Measurements from ENCODE around the gene TTF2.

Gene TTF2
- 43.9 to 75.7 (median 55.7) reads per million in 4 experiments for total RNA-seq

DNA sequence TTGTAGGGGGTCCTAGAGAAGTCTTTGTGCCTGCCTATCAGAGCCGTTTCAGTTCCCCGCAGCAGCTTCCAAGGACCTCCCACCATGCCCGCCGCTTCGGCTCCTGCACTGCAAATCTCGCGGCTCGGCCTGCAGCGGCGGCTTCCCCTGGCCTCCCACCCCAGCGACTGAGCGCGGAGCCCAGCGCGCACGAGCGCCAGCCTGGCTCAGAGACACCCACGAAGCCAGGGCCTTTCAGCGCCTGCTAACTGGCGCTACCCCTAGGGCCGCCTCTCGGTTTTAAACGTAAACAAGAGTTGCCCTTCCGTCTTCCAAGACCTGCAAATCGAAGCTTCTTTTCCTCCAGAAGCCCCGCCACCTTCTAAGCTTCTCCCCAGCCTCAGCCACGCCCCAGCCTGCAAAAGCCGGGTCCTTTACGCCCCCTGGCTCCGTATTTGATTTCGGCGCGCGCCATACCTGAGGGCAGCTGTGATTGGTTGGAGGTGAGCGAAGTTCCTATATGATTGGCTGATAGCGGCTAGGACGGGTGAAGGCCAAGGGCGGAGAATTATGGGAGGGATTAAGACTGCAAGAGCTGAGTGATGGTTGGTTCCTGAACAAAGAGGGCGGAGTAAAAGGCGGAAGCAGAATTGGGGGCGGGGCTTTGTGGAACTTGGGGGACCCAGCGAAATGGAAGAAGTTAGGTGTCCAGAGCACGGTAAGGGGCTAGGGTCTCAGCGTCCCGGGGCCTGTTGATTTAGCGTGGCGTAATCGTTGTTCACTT, at the start of gene TTF2:
Gene TTF2, plus strand, starts transcription at position 649 of the 763 bp plus-strand sequence. Its CDS starts 21 bp downstream, at position 670.
- DNase-seq: peak; percentile 95

DNA sequence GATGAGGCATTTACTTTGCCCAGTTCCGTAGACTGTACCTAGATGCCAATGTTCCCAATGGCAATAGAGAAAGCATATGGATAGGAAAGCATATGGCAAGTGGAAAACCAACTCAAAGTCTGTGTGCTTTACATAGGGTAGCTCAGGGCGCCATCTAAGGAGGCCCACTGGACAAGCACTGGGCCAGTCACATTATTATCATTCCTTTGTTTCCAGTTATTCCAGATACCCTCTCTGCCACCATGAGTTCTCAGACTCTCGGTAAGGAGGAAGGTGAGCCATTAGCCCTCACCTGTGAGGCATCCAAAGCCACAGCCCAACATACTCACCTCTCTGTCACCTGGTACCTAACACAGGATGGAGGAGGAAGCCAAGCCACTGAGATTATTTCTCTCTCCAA, 48.8 kb upstream of the TTF2 start:
- DNase-seq: no peak

DNA sequence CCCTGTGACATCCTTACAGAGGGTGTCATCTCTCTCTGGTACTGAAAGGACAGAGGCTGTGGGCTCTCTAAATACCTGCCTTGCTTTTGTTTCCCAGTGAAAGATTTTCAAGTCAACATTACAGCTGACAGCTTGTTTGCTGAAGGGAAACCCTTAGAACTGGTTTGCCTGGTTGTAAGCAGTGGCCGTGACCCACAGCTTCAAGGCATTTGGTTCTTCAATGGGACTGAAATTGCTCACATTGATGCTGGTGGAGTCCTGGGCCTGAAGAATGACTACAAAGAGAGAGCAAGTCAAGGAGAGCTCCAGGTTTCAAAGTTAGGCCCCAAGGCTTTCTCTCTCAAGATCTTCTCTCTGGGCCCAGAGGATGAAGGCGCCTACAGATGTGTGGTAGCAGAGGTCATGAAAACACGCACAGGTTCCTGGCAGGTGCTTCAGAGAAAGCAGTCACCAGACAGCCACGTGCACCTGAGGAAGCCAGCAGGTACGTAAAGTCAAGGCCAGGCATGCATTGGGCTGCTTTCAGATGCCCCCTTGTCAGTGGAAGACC, 46.7 kb upstream of the TTF2 start:
- no peak for DNase-seq

DNA sequence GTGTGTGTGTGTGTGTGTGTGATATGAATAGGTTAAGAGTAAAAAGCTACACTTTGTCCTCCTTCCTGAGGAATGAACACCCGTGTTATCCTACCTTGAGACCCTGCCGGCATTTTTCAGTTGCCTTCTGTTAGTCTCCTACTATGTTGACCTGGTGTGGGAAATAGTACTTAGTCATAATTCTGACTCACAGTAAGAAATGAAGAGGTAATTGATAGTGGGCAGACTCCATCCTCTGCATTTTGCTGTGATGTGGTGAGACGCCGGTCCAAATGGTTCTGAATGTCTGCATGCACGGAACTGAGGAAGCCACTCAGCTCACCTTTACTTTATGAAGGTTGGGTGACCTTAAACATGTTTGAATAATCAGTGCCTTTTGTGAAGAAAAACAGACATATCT, 45.9 kb upstream of the TTF2 start:
- no peak for DNase-seq

DNA sequence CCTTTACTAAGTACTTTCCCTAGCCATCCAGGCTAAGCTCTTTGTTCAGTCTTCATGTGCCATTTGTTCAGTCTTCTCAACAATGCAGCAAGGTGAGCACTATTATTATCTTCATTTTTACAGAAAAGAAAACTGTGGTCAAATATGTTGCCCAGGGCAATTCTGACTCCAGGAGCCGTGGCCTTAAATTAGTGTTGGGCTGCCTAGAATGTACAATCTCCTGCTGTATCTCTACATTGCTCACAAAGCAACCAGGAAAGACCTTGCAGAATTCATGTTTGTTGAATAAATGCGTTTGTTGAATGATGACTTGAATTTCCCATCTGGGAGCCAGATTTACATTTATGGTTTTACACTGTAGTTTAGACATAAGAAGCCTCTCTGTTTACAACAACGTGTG, 44.4 kb upstream of the TTF2 start:
- DNase-seq: no peak

DNA sequence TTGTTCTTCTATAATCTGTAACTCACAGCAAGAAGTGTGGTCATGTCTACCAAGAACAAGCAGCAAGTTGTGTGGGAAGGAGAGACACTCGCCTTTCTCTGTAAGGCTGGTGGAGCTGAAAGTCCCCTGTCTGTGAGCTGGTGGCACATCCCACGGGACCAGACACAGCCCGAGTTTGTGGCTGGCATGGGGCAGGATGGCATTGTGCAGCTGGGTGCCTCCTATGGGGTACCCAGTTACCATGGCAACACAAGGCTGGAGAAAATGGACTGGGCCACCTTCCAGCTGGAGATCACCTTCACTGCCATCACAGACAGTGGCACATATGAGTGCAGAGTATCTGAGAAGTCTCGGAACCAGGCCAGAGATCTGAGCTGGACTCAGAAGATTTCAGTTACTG, 43.1 kb upstream of the TTF2 start:
- DNase-seq: no peak

DNA sequence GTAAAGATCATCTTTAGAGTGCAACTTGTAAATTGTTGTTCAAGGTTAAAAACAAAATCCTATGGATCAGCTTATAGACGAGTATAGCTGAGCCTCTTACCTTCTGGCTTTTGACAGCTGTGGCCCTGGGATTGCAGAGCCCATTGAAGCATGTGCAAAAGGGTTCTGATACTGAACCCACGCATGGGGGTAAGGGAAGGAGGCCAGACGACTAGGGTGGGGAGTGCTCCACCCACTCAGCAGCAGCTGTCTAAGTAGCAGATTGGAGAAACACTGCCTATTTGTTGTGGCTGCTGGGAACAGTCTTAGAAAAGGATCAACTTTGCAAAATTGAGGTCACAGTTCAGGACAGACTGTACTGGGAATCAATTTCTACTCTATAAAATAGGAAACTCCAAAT, 42.5 kb upstream of the TTF2 start:
- DNase-seq: no peak

DNA sequence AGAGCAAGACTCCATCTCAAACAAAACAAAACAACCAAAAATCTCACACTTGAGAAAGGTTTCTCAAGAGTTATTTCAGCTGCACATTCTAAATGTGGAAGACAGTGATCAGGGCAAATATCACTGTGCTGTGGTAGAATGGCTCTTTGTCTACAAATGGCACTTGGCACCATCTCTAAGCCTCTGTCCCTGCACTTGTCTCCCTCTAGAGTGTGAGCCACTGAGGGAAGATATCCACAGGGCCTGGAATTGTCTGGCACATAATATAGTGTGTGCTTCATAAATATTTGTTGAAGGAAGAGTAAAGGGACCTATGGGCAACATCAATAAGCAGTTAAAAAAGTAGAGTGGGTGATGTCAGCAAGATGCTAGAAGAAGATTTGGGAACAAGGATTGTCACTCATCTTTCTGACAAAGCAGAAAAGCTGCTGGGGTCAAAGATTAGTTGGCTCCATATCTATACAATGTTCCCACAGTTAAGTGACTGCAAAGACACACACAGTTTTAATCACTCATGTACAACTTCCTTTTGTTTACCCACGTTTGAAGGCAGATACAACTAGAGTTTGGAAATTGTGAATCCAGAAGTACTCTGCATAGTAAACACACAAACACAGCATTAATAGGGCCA, 39.5 kb upstream of the TTF2 start:
- DNase-seq: no peak

DNA sequence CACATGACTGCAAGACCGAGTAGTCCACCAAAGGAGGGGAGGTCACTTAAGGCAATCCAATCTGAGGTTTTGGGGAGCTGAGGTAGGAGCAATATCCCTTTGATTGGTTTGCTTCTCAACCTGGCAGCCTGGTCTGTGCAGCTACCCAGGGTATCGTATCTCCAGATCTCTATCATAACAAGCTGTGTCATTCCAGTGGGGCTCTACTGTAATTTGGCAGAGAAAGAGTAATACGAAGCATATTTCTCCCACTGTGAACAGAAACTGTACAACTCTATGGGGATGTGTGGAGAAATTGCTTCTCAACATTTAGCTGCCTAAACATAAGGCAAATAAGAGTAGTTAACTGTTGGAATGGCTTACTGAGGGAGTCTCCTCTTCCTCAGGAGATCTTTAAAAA, 38.0 kb upstream of the TTF2 start:
- DNase-seq: no peak

DNA sequence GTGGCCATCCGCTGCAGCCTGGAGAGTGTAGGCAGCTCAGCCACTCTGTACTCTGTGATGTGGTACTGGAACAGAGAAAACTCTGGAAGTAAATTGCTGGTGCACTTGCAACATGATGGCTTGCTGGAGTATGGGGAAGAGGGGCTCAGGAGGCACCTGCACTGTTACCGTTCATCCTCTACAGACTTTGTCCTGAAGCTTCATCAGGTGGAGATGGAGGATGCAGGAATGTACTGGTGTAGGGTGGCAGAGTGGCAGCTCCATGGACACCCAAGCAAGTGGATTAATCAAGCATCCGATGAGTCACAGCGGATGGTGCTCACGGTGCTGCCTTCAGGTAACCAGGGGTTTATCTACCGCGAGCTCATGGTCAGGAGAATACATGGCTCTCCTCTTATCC, 34.6 kb upstream of the TTF2 start:
- DNase-seq: no peak

DNA sequence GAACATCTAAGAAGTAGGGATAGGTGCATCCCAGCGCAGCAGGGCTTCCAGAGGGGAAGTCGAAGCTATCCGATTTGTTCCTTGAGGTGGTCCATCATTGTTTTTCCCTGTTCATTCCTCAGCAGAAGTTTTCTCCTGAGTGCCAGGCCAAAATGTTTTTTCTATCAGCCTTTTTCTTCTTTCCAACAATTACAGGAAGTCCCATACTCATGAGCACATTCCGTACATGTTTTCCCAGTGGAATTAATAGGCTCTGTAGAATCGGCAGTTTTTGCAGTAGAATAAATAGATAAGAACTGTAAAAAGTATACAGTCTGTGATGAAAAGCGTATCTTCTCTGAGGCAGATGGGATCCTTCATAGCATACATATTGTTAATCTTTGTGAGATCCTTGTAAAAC, 33.8 kb upstream of the TTF2 start:
- DNase-seq: no peak

DNA sequence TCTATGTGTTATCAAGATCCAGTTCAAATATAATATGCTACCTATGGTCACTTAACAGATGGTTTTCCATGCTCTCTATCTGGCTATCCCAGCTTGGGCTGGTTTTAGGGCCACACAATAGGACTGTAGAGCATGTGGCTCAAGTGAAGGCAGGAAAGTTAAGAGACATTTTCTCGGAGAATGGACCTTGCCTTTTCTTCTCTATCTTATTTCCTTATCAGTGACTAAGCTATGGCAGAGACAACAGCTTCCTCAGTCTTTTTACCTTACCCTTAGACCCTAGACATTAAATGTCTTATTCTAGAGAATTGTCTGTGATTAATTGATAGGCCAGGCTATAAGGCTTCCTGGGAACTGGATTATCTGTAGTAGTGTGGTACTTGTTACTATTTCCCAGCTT, 30.4 kb upstream of the TTF2 start:
- DNase-seq: no peak

DNA sequence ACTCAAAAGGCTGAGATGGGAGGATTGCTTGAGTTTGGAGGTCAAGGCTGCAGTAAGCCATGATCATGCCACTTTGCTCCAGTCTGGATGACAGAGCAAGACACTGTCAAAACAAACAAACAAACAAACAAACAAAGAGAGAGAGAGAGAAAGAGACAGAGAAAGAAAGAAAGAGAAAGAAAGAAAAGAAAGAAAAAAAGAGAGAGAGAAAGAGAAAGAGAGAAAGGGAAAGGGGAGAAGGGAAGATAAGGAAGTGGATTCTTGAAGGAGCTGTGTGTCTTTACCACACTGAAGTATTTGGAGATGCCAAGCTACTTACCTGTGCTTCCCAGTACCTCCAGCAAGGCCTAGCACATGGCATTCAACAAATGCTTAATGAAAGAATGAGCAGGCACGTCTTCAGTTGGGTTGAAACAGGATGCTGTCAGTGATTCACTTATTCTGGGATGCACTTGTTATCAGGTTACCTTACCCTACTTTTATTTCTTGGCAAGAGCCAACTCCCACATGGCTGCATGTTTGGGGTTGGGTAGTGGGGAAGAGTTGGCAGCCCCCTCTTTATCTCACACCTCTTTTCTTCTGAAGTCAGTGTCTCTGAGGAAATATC, 29.8 kb upstream of the TTF2 start:
- DNase-seq: no peak

DNA sequence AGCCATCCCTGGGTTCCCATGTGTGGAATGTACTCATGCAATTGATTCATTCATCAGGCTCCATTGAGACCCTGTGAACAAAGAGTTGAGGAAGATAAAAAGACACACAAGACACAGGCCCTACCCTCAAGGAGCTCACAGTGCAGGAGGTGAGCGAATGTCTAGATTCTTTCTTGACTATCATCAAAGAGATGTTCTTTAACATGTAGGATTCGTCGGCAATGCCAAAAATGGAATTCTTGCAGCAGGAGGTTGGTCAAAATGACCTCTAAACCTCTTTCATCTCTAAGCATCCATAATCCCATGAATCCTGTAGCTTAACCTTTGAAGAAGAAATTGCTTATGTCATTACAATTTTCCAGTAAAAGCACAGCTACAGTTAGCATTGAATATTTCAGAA, 27.9 kb upstream of the TTF2 start:
- DNase-seq: no peak

DNA sequence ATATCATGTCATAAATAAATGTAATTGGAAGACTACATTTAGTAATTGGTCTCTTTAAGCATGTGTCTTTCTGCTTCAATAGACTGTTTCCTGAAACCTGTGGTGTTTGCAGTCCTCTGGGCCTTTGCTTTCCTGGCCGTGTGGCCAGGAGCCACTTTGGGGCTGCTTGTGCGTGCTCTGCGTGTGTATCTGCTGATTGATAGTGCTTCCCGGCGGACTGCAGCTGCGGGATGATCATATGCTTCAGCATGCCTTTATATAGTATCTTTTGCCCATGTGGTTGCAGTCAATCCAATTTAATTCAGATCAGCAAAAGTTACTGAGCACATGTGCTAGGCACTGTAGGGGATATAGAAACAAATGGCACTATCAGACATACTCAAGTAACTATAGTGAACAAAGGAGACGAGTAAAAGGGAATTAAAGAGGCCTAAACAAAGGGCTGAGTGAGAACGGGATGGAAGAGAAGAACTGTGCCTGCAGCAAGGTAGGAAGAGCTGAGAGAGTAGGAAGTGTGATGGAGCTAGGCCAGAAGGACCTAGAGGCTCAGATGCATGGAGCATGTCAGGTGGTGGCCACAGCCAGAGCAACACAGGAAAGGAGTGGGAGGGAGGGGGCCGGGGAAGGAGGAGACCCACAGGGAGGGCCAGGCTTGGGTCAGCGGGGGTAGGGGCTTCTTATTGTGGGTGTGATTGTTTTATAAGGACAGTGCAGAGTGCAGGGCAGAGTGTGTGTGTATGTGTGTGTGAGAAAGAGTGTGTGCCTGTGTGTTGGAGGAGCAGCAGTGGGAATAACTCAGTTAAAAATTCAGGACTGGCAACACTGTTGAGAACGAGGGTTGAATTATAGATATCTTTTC, 27.2 kb upstream of the TTF2 start:
- DNase-seq: no peak

DNA sequence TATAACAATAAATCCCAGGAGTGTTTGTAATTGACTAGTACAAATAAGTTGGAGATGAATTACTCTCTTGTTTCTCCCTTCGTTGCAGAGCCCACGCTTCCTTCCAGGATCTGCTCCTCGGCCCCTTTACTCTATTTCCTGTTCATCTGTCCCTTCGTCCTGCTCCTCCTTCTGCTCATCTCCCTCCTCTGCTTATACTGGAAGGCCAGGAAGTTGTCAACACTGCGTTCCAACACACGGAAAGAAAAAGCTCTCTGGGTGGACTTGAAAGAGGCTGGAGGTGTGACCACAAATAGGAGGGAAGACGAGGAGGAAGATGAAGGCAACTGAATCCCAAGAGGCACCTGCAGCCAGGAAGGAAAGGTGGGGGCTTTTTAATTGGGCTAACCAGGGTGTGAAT, 26.4 kb upstream of the TTF2 start:
- DNase-seq: no peak

DNA sequence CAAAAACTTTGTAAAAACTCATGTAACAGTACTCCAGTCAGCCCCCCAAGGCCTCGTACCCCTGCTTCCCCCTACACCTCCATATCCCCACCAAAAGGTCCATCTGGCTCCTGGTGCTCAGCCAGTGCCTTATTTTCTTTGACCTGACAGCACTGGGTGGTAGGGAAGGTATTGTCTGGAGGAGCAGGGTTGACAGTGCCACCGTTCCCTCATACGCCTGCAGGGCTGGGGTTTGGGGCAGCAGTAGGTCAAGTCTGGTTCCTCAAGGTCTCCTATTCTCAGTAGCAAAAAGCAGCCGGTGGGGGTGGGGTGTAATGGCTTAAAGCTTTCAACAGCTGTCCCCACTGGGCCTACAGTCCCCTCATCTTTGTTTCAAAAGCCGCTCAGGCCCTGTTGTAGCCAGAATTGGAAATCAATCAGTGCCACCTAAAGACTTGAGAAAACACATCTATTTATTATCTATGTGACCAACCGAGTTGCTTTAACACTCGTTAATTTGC, 25.3 kb upstream of the TTF2 start:
- no peak for DNase-seq

DNA sequence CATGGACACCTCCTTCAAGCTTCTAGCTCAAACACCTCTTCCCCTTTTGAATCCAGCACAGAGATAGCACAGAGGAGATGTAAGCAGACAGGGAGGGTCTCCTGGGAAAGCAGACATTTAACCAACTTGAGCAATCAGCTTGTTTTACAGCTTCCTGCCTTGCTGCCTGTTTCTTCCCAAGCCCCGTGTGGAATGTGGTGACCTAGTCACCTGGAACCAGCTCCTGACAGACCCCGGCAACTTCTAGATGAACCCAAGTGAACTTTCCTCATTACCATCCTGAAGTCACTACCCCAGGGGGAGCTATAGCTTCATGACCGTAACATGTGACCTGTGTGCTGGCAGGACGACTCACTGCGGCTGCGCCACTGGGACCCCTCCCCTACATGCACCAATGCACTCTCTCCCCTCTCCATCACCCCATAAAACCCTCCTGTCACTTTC, 24.1 kb upstream of the TTF2 start:
- DNase-seq: no peak

DNA sequence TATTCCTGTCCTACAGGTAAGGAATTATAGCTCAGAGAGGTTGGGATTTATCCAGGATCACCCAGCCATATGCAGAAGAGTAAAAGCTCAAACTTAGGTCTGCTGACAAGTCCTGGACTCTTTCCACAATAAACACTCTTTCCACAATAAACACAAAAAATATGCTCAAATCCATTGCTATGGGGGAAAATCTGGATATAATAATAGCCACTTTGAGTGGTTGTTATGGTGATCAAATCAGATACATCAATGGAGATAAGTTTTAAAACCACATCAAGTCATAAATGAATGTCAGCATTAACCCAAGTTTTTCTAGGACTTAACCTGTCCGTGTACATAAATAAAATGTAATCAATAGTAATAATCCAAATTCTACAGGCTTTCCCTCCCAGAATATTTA, 22.3 kb upstream of the TTF2 start:
- DNase-seq: no peak

DNA sequence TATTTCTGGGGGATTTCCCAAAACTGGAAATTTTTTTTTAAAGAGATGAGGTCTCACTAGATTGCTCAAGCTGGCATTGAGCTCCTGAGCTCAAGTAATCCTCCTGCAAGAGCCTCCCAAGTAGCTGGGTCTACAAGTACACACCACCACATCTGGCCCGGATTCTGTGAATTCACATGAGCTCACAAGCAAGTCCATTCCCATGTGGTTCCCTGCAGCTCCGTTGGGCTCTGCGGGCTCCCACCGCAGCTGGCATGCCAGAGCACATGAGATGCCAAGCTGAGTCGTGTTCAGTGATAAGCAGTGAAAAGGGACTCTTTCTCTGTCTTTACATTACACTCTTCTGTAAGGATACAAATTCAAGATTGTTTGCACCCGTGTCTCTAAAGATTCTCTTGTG, 21.9 kb upstream of the TTF2 start:
- DNase-seq: no peak

DNA sequence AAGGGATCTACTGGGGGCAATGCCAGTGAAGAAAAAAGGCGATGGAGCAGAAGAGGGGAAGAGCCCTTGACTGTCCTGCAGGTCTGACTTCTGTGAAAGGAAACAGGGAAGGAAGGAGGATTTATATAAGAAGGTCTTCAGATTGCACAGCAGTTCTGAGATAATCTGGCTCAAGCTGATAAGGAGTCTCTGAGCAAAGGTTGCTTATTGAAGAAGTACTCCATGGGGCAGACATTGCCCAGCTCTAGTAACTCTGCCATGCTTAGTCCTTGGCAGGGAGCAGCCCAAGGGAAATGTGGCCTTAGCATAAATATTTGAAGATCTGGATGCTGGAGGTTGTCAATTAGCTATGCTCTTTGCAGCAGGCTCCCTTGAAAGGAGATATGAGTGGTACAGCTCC, 15.9 kb upstream of the TTF2 start:
- DNase-seq: no peak

DNA sequence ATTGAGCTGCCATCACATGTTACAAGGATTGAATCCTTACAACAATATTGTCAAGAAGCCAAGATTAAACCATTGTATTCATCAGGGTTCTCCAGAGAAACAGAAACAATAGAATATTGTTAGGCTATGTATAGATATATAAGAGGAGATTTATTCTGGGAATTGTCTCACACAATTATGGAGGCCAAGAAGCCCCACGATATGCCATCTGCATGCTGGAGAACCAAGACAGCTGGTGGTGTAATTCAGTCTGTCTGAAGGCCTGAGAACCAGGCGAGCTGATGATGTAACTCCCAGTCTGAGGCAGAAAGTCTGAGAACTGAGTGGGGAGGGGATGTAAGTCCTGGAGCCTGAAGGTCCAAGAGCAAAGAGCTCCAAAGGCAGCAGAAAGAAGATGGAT, 14.5 kb upstream of the TTF2 start:
- no peak for DNase-seq

DNA sequence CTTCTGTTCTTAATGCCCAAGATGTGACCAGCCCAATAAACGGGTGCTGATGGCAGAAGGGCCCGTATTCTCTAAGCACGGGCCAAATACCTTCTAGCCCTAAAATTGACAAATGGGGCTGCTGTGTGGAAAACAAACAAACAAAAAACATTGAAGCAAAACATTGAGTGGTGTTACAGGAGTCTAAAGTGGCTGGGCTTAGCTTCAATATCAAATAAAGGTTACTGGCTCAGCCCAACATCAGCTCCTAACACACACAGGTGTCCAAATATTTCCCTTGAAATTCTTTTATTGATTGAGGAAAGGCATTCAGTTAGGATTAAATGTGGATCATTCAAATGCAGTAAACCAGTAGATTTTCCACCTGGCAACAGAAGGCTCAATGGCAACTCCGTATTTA, 13.3 kb upstream of the TTF2 start:
- DNase-seq: no peak
